ENCODE results near the gene C14orf93. TPM values are rescaled to one million over a fixed set of nuclear protein-coding genes. Genes with fewer than 3 reads are reported as not detected.

The C14orf93 gene
- polyA plus RNA-seq, 1 experiment = 8.4 TPM

- Histone ChIP-seq H3K27me3 (ENCODE audit: control insufficient read depth, insufficient read depth, low read length) (no peaks in the 10 kb centered on the region), H3K4me3 (ENCODE audit: low read depth, low read length) (no peak overlapping the region), H3K27ac (ENCODE audit: low read depth, low read length) (no peak overlapping the region), H3K9me3 (ENCODE audit: control insufficient read depth, insufficient read depth, low read length) (no peaks in the 10 kb centered on the region)
- POLR2A ChIA-PET = interaction anchor here (1.4 kb wide), 1 partner anchor 10 kb away, joined by 4 read pairs; the partner anchor contains the start of gene PSMB5
- no peak for TF ChIP-seq CTCF (IDR thresholded peaks at IDR 0.05; ENCODE audit: low read depth, low read length)
- CTCF ChIA-PET = interaction anchor here (1.1 to 1.6 kb wide), 3 partner anchors 31 to 69 kb away, joined by 3 to 5 read pairs (median 4); partner anchors contain the start of gene ACIN1
- no peak for DNase-seq (ENCODE audit: low read depth, low spot score)
These were observed 15.3 kb upstream of the C14orf93 start for GRCh38 chr14:23025151-23025814.

GRCh38 chr14:23024612-23025075, 14.7 kb upstream of the C14orf93 start:
- TF ChIP-seq CTCF (IDR thresholded peaks at IDR 0.05; ENCODE audit: low read depth, low read length) = no peak
- Histone ChIP-seq H3K27ac (ENCODE audit: low read depth, low read length) (no peak overlapping the region), H3K9me3 (ENCODE audit: control insufficient read depth, insufficient read depth, low read length) (no peaks in the 10 kb centered on the region), H3K27me3 (ENCODE audit: control insufficient read depth, insufficient read depth, low read length) (no peaks in the 10 kb centered on the region), H3K4me3 (ENCODE audit: low read depth, low read length) (no peak overlapping the region)
- ChIA-PET POLR2A (interaction anchor here (1.0 to 1.4 kb wide), 2 partner anchors 10 to 18 kb away, joined by 4 to 5 read pairs; partner anchors contain the start of gene PSMB5), CTCF (interaction anchor here (0.7 to 1.6 kb wide), 5 partner anchors 30 to 152 kb away, joined by 3 to 8 read pairs (median 5); partner anchors contain the start of gene ACIN1)
- no peak for DNase-seq (ENCODE audit: low read depth, low spot score)

- Histone ChIP-seq H3K9me3 (ENCODE audit: control insufficient read depth, insufficient read depth, low read length) (no peaks in the 10 kb centered on the region), H3K4me3 (ENCODE audit: low read depth, low read length) (no peak overlapping the region), H3K27me3 (ENCODE audit: control insufficient read depth, insufficient read depth, low read length) (no peaks in the 10 kb centered on the region), H3K27ac (ENCODE audit: low read depth, low read length) (no peak overlapping the region)
- DNase-seq (ENCODE audit: low read depth, low spot score) = no peak
- no peak for TF ChIP-seq CTCF (IDR thresholded peaks at IDR 0.05; ENCODE audit: low read depth, low read length)
- ChIA-PET POLR2A (interaction anchor here (1.0 to 1.4 kb wide), 2 partner anchors 11 to 17 kb away, joined by 4 to 5 read pairs; partner anchors contain the start of gene PSMB5), CTCF (interaction anchor here (0.7 to 1.8 kb wide), 6 partner anchors 17 to 151 kb away, joined by 3 to 6 read pairs (median 4); no protein-coding TSS in a partner anchor)
These were observed 13.8 kb upstream of the C14orf93 start for GRCh38 chr14:23023795-23024152.

GRCh38 chr14:23023022-23023794, 13.3 kb upstream of the C14orf93 start:
- no peak for DNase-seq (ENCODE audit: low read depth, low spot score)
- ChIA-PET CTCF (interaction anchor here (0.7 to 1.8 kb wide), 5 partner anchors 17 to 150 kb away, joined by 3 to 6 read pairs (median 4); no protein-coding TSS in a partner anchor), POLR2A (interaction anchor here (1.0 kb wide), 1 partner anchor 17 kb away, joined by 5 read pairs; no protein-coding TSS in a partner anchor)
- no peaks in the 10 kb centered on the region for H3K27me3 ChIP-seq (ENCODE audit: control insufficient read depth, insufficient read depth, low read length)
- H3K27ac ChIP-seq (ENCODE audit: low read depth, low read length) = no peak overlapping the region
- TF ChIP-seq CTCF (IDR thresholded peaks at IDR 0.05; ENCODE audit: low read depth, low read length) = no peak
- no peak overlapping the region for H3K4me3 ChIP-seq (ENCODE audit: low read depth, low read length)
- no peaks in the 10 kb centered on the region for H3K9me3 ChIP-seq (ENCODE audit: control insufficient read depth, insufficient read depth, low read length)
